HepG2 (cell line): Measurements from ENCODE around the gene FHDC1. TPM values are rescaled to one million over a fixed set of nuclear protein-coding genes. Genes with fewer than 3 reads are reported as not detected.

Source experiments
- ATAC-seq: fragments of 200-7000 bp; cut with Tn5 transposase; 3 replicates; pipeline ENCODE4 v1.9.1; 2020; ENCODE audit warnings: mild to moderate bottlenecking, moderate library complexity
- BruUV-seq: library from RNA; stranded (reverse); fragments of 400-500 nt; replicated peaks from 2 replicates; lab custom pipeline; 2021; lab: Mats Ljungman, UMichigan
- CTCF ChIA-PET: fragments of 300-600 bp; formaldehyde crosslinking; extraction: SDS; loops from one replicate; lab custom pipeline; 2021; ENCODE audit warnings: low total read pairs, inconsistent platforms, low intra/inter-chr PET ratio; lab: Yijun Ruan, JAX
- POLR2A ChIA-PET: fragments of 350-600 bp; sonication (Branson Sonifier 250); formaldehyde crosslinking; loops from one replicate; lab custom pipeline; 2020; ENCODE audit warnings: antibody characterized with exemption, inconsistent platforms; lab: Yijun Ruan, JAX
- DNase-seq: peaks from one replicate; pipeline ENCODE4 v3.0.0-alpha.2; 2015; ENCODE audit warnings: low spot score
- FAIRE-seq: peaks from 3 replicates; lab custom pipeline; 2011; peaks lifted over from hg19 to GRCh38; lab: Jason Lieb, UNC
- H2AFZ ChIP-seq: one replicate; pipeline ENCODE4 v1.6.1; 2011; ENCODE audit warnings: low read length, inconsistent platforms
- H3K27ac ChIP-seq: fragments of 300-600 bp; 3 replicates; pipeline ENCODE4 v1.8.0; 2011; ENCODE audit warnings: mixed run types, mild to moderate bottlenecking, mixed read lengths, low read length, inconsistent platforms; ENCODE audit not compliant: insufficient read depth; ENCODE audit errors: extremely low read length
- H3K27me3 ChIP-seq, 2 experiments: fragments of 200-600 bp in 1 of 2; 2 replicates in 1 of 2; 3 replicates in 1 of 2; pipeline versions ENCODE4 v1.6.0 to v1.8.0; 2011; ENCODE audit warnings: low read length in 2 of 2, mild to moderate bottlenecking in 2 of 2, moderate library complexity in 2 of 2, inconsistent platforms in 1 of 2; ENCODE audit not compliant: insufficient read depth in 2 of 2, control insufficient read depth in 1 of 2
- H3K36me3 ChIP-seq, 2 experiments: fragments of 200-600 bp in 1 of 2; replicated peaks in 1 of 2; 2 replicates in 1 of 2; 3 replicates in 1 of 2; pipeline versions ENCODE4 v1.5.1 to v1.8.0; 2011; ENCODE audit warnings: low read length in 2 of 2, inconsistent platforms in 1 of 2; ENCODE audit not compliant: insufficient read depth in 2 of 2, control insufficient read depth in 1 of 2
- H3K4me1 ChIP-seq: 2 replicates; pipeline ENCODE4 v1.5.1; 2012; ENCODE audit warnings: low read length, inconsistent platforms; ENCODE audit not compliant: insufficient read depth
- H3K4me2 ChIP-seq: 2 replicates; pipeline ENCODE4 v1.6.0; 2011; ENCODE audit warnings: low read depth, low read length, inconsistent platforms
- H3K4me3 ChIP-seq, 3 experiments: fragments of 200-600 bp in 1 of 3; sonication (generic), shearing (Covaris generic) in 1 of 3; replicated peaks in 1 of 3; 2 replicates each; pipeline ENCODE4 v1.5.1; 2011 to 2016; ENCODE audit warnings: low read length in 3 of 3, inconsistent platforms in 2 of 3, low read depth in 2 of 3, mild to moderate bottlenecking in 2 of 3, control low read depth in 1 of 3, mixed read lengths in 1 of 3; ENCODE audit not compliant: insufficient read depth in 1 of 3
- H3K79me2 ChIP-seq: one replicate; pipeline ENCODE4 v1.6.1; 2011; ENCODE audit warnings: low read length, inconsistent platforms; ENCODE audit not compliant: insufficient read depth
- H3K9ac ChIP-seq: 2 replicates; pipeline ENCODE4 v1.6.0; 2011; ENCODE audit warnings: mild to moderate bottlenecking, low read depth, low read length, inconsistent platforms; ENCODE audit not compliant: insufficient read depth
- H3K9me3 ChIP-seq: 2 replicates; pipeline ENCODE4 v1.5.1; 2012; ENCODE audit warnings: mild to moderate bottlenecking, low read length
- H4K20me1 ChIP-seq: 2 replicates; pipeline ENCODE4 v1.6.0; 2011; ENCODE audit warnings: inconsistent platforms, mild to moderate bottlenecking, low read length, moderate library complexity; ENCODE audit not compliant: insufficient read depth
- JUNB ChIP-seq: sonication (generic); formaldehyde crosslinking; IDR thresholded peaks from 2 replicates; pipeline ENCODE4 v1.8.0; 2022; ENCODE audit warnings: missing genetic modification reagents, mild to moderate bottlenecking, borderline replicate concordance
- ZNF44 ChIP-seq: sonication (generic); formaldehyde crosslinking; IDR thresholded peaks from 2 replicates; pipeline ENCODE4 v1.5.1; 2020; ENCODE audit warnings: mild to moderate bottlenecking, missing genetic modification reagents
- ZNF501 ChIP-seq: sonication (generic); formaldehyde crosslinking; IDR thresholded peaks from 2 replicates; pipeline ENCODE4 v1.5.1; 2020; ENCODE audit warnings: mild to moderate bottlenecking, moderate library complexity, missing genetic modification reagents
- ZNF558 ChIP-seq: sonication (generic); formaldehyde crosslinking; IDR thresholded peaks from 2 replicates; pipeline ENCODE4 v1.9.0; 2022; ENCODE audit warnings: mild to moderate bottlenecking, missing genetic modification reagents, borderline replicate concordance
- ZNF580 ChIP-seq: IDR thresholded peaks from 2 replicates; pipeline ENCODE4 v1.6.1; 2016; ENCODE audit warnings: low read depth, borderline replicate concordance
- ZNF737 ChIP-seq: sonication (generic); formaldehyde crosslinking; IDR thresholded peaks from 2 replicates; pipeline ENCODE4 v1.5.0; 2020; ENCODE audit warnings: missing genetic modification reagents, mild to moderate bottlenecking, borderline replicate concordance
- ZNF784 ChIP-seq: sonication (generic); formaldehyde crosslinking; IDR thresholded peaks from 2 replicates; pipeline ENCODE4 v1.5.1; 2020; ENCODE audit warnings: missing genetic modification reagents, mild to moderate bottlenecking, borderline replicate concordance
- ZNF891 ChIP-seq: sonication (generic); formaldehyde crosslinking; IDR thresholded peaks from 2 replicates; pipeline ENCODE4 v1.5.0; 2020; ENCODE audit warnings: mild to moderate bottlenecking, missing genetic modification reagents
- WGBS: methylation state at CpG from one replicate; pipeline ENCODE4 v1.1.6; 2017; ENCODE audit warnings: low lambda C conversion rate; 5-methylcytosine and 5-hydroxymethylcytosine counted together
- in situ Hi-C: cut with HindIII; loops from 2 replicates; pipeline ENCODE4 v1.10.0; 2017; ENCODE audit warnings: low pct_unique_long_range_greater_than_20kb; ENCODE audit not compliant: extremely low pct_ligation_motif_present
- intact Hi-C: fragments of 100-400 bp; cut with micrococcal nuclease; formaldehyde crosslinking; loops from one replicate; pipeline ENCODE4 v1.10.0; 2022; ENCODE audit not compliant: unreplicated experiment
- polyA plus RNA-seq, 8 experiments: library from polyadenylated mRNA; depleted of rRNA in 3 of 8; stranded (reverse) in 7 of 8; unstranded in 1 of 8; fragments of >200 nt; fragmentation: Illumina TruSeq in 4 of 8; extraction: Trizol in 4 of 8; gene quantifications; 2 replicates each; pipeline versions ENCODE4 v1.2.1 to v1.2.3, GENCODE V29; 2011 to 2016; ENCODE audit warnings: low read depth in 4 of 8, missing spikeins in 1 of 8, mixed read lengths in 1 of 8; ENCODE audit not compliant: insufficient read depth in 1 of 8
- total RNA-seq, 5 experiments: library from RNA; depleted of rRNA; stranded (reverse); fragments of >200 nt; fragmentation: Illumina TruSeq; extraction: Trizol; gene quantifications; 2 replicates each; pipeline ENCODE4 v1.2.3, GENCODE V29; 2016; ENCODE audit warnings: low read depth in 1 of 5
- TF ChIP-seq, protein P1 (sequence below): sonication (generic); formaldehyde crosslinking; IDR thresholded peaks from 2 replicates; pipeline ENCODE4 v1.8.1; 2022; ENCODE audit warnings: mild to moderate bottlenecking, missing genetic modification reagents
- TF ChIP-seq, protein P2 (sequence below): sonication (generic); formaldehyde crosslinking; IDR thresholded peaks from 2 replicates; pipeline ENCODE4 v1.9.0; 2022; ENCODE audit warnings: missing genetic modification reagents, mild to moderate bottlenecking, borderline replicate concordance

The FHDC1 gene
- total and polyA plus RNA-seq, 2 of the 13 experiments (the other 11 are each of a cell fraction or from before 2014, with no cell fraction given) = 0.07 to 0.15 TPM

- intact Hi-C loops = no loop called here
- no peak overlapping the region for H3K4me2 ChIP-seq
- ChIA-PET POLR2A (no interaction called here), CTCF (no interaction called here)
- TF ChIP-seq, protein P1, sequence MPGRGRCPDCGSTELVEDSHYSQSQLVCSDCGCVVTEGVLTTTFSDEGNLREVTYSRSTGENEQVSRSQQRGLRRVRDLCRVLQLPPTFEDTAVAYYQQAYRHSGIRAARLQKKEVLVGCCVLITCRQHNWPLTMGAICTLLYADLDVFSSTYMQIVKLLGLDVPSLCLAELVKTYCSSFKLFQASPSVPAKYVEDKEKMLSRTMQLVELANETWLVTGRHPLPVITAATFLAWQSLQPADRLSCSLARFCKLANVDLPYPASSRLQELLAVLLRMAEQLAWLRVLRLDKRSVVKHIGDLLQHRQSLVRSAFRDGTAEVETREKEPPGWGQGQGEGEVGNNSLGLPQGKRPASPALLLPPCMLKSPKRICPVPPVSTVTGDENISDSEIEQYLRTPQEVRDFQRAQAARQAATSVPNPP (CRISPR knock-in tag) = no peak
- TF ChIP-seq, protein P2, sequence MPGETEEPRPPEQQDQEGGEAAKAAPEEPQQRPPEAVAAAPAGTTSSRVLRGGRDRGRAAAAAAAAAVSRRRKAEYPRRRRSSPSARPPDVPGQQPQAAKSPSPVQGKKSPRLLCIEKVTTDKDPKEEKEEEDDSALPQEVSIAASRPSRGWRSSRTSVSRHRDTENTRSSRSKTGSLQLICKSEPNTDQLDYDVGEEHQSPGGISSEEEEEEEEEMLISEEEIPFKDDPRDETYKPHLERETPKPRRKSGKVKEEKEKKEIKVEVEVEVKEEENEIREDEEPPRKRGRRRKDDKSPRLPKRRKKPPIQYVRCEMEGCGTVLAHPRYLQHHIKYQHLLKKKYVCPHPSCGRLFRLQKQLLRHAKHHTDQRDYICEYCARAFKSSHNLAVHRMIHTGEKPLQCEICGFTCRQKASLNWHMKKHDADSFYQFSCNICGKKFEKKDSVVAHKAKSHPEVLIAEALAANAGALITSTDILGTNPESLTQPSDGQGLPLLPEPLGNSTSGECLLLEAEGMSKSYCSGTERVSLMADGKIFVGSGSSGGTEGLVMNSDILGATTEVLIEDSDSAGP (CRISPR knock-in tag) = no peak
- TF ChIP-seq ZNF580 (CRISPR knock-in tag) = no peak
- TF ChIP-seq ZNF784 (CRISPR knock-in tag) = no peak
- TF ChIP-seq JUNB (CRISPR knock-in tag) = no peak
- no peak for TF ChIP-seq ZNF501 (CRISPR knock-in tag)
- TF ChIP-seq ZNF558 (CRISPR knock-in tag) = no peak
- TF ChIP-seq ZNF44 (CRISPR knock-in tag) = no peak
- TF ChIP-seq ZNF737 (CRISPR knock-in tag) = no peak
- TF ChIP-seq ZNF891 (CRISPR knock-in tag) = no peak
- H4K20me1 ChIP-seq = no peaks in the 10 kb centered on the region
- no peaks in the 10 kb centered on the region for H3K9me3 ChIP-seq
- BruUV-seq = no TSS peak
- in situ Hi-C loops = no loop called here
- H3K27ac ChIP-seq = no peak overlapping the region
- H3K27me3 ChIP-seq = peaks cover 4 to 47% of the 10 kb centered on the region in 2 experiments; a peak in 4 of 5 replicates
- 31% methylated on average over 5 of the region's 12 CpGs for WGBS
- H3K79me2 ChIP-seq = no peaks in the 10 kb centered on the region
- H3K9ac ChIP-seq = no peak overlapping the region
- no peak for ATAC-seq
- DNase-seq = no peak
- no peaks in the 10 kb centered on the region for H3K4me1 ChIP-seq
- no peak overlapping the region for H3K4me3 ChIP-seq
- H2AFZ ChIP-seq = no peak overlapping the region
- FAIRE-seq = no peak
- H3K36me3 ChIP-seq = no peaks in the 10 kb centered on the region
Observed at GRCh38 chr4:152998861-152999260, 62.7 kb downstream of the FHDC1 start.
